ENCODE results near the gene LINC00237.

The LINC00237 gene

GRCh38 chr20:21106171-21107017 is at the start of gene LINC00237:
TSS of gene LINC00237 (minus strand) at chr20:21106358.
- no peak for DNase-seq

GRCh38 chr20:21155268-21155667 is 49.1 kb upstream of the LINC00237 start:
- no peak for DNase-seq

- no peak for DNase-seq
Measured at GRCh38 chr20:21154692-21155091, 48.5 kb upstream of the LINC00237 start.

- DNase-seq, result no peak
Measured at GRCh38 chr20:21151791-21152190, 45.6 kb upstream of the LINC00237 start.

- DNase-seq, result no peak
Measured at GRCh38 chr20:21149344-21149743, 43.2 kb upstream of the LINC00237 start.

- DNase-seq, result no peak
Measured at GRCh38 chr20:21147593-21147992, 41.4 kb upstream of the LINC00237 start.

- DNase-seq, result no peak
Measured at GRCh38 chr20:21146215-21146614, 40.1 kb upstream of the LINC00237 start.

- no peak for DNase-seq
Measured at GRCh38 chr20:21145424-21145823, 39.3 kb upstream of the LINC00237 start.

GRCh38 chr20:21143194-21143890 is 37.2 kb upstream of the LINC00237 start:
- no peak for DNase-seq

- DNase-seq, result no peak
Measured at GRCh38 chr20:21141825-21142224, 35.7 kb upstream of the LINC00237 start.

GRCh38 chr20:21139881-21140566 is 33.9 kb upstream of the LINC00237 start:
- no peak for DNase-seq

GRCh38 chr20:21137078-21137477 is 30.9 kb upstream of the LINC00237 start:
- DNase-seq, result no peak

- DNase-seq, result no peak
Measured at GRCh38 chr20:21136015-21136732, 30.0 kb upstream of the LINC00237 start.

- no peak for DNase-seq
Measured at GRCh38 chr20:21134883-21135493, 28.8 kb upstream of the LINC00237 start.

GRCh38 chr20:21133917-21134622 is 27.9 kb upstream of the LINC00237 start:
- no peak for DNase-seq

GRCh38 chr20:21133404-21133803 is 27.2 kb upstream of the LINC00237 start:
- no peak for DNase-seq

- no peak for DNase-seq
Measured at GRCh38 chr20:21129861-21130260, 23.7 kb upstream of the LINC00237 start.

GRCh38 chr20:21127201-21127981 is 21.2 kb upstream of the LINC00237 start:
- no peak for DNase-seq

- no peak for DNase-seq
Measured at GRCh38 chr20:21126581-21126870, 20.4 kb upstream of the LINC00237 start.

- DNase-seq, result peak; percentile 97
Measured at GRCh38 chr20:21125849-21126580, 19.9 kb upstream of the LINC00237 start, which contains the start of gene KIZ. TSS of gene KIZ (plus strand) at chr20:21126082. CDS start at chr20:21126116, 34 bp downstream.
